ENCODE measurements around the gene KANK3.
"Not testable (repeated sequence)": the region's sequence is repeated elsewhere in the genome, so short reads cannot be mapped to it uniquely, and the experiment has no call there.

Gene KANK3

GRCh38 chr19:8320564-8321066 is 22.4 kb downstream of the KANK3 start:
- no peak for FAIRE-seq
- DNase-seq (ENCODE audit: low spot score) = no peak

GRCh38 chr19:8319807-8320520 is 23.1 kb downstream of the KANK3 start:
- DNase-seq (ENCODE audit: low spot score) = no peak
- FAIRE-seq = no peak

- not testable (repeated sequence) for FAIRE-seq; DNase-seq (ENCODE audit: low spot score)
Measured at GRCh38 chr19:8318835-8319234, 24.2 kb downstream of the KANK3 start.

GRCh38 chr19:8316351-8317125 is 26.5 kb downstream of the KANK3 start:
- FAIRE-seq = no peak

GRCh38 chr19:8314981-8315640 is 28.0 kb downstream of the KANK3 start:
- not testable (repeated sequence) for FAIRE-seq

More at GRCh38 chr19:8316351-8317125, 26.5 kb downstream of the KANK3 start:
- no peak for DNase-seq (ENCODE audit: low spot score)

GRCh38 chr19:8311461-8312260 is 31.4 kb downstream of the KANK3 start:
- no peak for FAIRE-seq
- DNase-seq (ENCODE audit: low spot score) = no peak

More at GRCh38 chr19:8314981-8315640, 28.0 kb downstream of the KANK3 start:
- DNase-seq (ENCODE audit: low spot score) = not testable (repeated sequence)

- DNase-seq (ENCODE audit: low spot score) (no peak), FAIRE-seq (no peak)
Measured at GRCh38 chr19:8310342-8311055, 32.6 kb downstream of the KANK3 start.

GRCh38 chr19:8308891-8309291 is 34.2 kb downstream of the KANK3 start:
- DNase-seq (ENCODE audit: low spot score) = no peak
- no peak for FAIRE-seq

- no peak for FAIRE-seq
- peak; percentile 85 for DNase-seq (ENCODE audit: low spot score)
Measured at GRCh38 chr19:8307965-8308866, 34.8 kb downstream of the KANK3 start, which contains the start of gene CD320. CD320 (minus strand) TSS chr19:8308358; CDS start chr19:8308290, 68 bp downstream.

GRCh38 chr19:8307400-8307964 is 35.6 kb downstream of the KANK3 start:
- FAIRE-seq (no peak), DNase-seq (ENCODE audit: low spot score) (peak; percentile 23)

- no peak for FAIRE-seq
Measured at GRCh38 chr19:8306235-8307054, 36.6 kb downstream of the KANK3 start.

GRCh38 chr19:8305798-8306197 is 37.3 kb downstream of the KANK3 start:
- FAIRE-seq (no peak), DNase-seq (ENCODE audit: low spot score) (no peak)

More at GRCh38 chr19:8306235-8307054, 36.6 kb downstream of the KANK3 start:
- DNase-seq (ENCODE audit: low spot score) = no peak

GRCh38 chr19:8304841-8305621 is 38.0 kb downstream of the KANK3 start:
- DNase-seq (ENCODE audit: low spot score) = no peak

GRCh38 chr19:8302734-8303133 is 40.3 kb downstream of the KANK3 start:
- DNase-seq (ENCODE audit: low spot score) (no peak), FAIRE-seq (no peak)

More at GRCh38 chr19:8304841-8305621, 38.0 kb downstream of the KANK3 start:
- no peak for FAIRE-seq

- DNase-seq (ENCODE audit: low spot score) (no peak), FAIRE-seq (no peak)
Measured at GRCh38 chr19:8302357-8302691, 40.7 kb downstream of the KANK3 start.

- not testable (repeated sequence) for DNase-seq (ENCODE audit: low spot score)
Measured at GRCh38 chr19:8291337-8291736, 51.7 kb downstream of the KANK3 start.

GRCh38 chr19:8276508-8276907 is 66.6 kb downstream of the KANK3 start:
- not testable (repeated sequence) for FAIRE-seq; DNase-seq (ENCODE audit: low spot score)

More at GRCh38 chr19:8291337-8291736, 51.7 kb downstream of the KANK3 start:
- not testable (repeated sequence) for FAIRE-seq

All from urothelium cell line (cell line).